ENCODE data around the gene PPP1R14D.

Gene PPP1R14D

GRCh38 chr15:40850576-40851112, 22.1 kb upstream of the PPP1R14D start:
- no peak for DNase-seq

DNA sequence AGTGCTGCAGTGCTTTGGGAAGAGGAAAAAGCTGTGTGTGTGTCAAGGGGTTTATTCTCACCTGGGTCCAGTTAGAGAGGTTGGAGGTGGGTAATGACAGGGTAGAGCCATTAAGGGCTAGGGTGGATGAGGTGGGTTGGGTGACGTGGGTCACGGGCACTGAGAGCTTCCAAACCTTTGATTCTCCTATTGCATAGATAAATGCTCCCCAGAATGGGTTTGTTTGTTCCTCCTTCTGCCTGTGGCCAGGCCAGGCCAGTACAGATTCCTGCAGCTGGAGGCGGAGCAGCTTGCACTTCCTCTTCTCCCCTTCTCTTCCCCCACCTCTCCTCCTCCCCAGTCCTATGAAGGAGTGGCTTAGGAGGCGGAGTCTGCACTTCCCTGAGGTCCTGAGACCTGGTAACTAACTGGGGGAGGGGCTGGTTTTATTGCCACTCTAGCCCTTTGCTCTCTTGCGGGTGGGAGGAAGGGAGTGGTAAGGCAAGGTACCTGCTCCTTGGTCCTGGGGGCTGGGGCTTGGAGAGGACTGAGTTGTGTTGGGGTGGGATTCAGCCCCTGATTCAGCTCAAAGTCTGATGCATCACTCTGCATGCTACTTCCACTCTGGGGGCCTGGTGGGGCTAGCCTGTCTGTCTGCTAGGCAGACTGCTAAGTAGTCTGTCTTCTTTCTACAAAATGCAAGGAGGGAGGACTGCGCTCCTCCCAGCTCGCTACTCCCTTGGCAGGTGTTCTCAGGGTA, 18.9 kb upstream of the PPP1R14D start:
- peak; percentile 52 for DNase-seq

DNA sequence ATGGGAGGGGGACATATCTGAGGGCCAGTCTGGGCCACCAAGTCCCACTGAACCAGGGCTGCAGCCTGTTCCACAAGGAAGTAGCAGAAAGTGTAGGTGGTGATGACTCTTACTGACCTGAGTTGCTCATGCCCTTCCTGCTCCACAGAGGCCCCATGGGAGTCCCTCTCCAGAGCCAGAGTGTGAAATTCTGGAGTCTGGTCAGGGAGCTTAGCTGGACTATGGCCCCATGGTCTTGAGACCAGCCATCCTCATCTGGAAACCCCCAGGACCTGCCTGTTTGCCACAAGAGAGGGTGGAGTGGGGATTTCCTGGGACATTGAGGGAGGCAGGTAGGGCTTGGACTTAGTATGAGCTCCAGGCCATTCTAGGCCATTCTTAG, 18.3 kb upstream of the PPP1R14D start:
- no peak for DNase-seq

DNA sequence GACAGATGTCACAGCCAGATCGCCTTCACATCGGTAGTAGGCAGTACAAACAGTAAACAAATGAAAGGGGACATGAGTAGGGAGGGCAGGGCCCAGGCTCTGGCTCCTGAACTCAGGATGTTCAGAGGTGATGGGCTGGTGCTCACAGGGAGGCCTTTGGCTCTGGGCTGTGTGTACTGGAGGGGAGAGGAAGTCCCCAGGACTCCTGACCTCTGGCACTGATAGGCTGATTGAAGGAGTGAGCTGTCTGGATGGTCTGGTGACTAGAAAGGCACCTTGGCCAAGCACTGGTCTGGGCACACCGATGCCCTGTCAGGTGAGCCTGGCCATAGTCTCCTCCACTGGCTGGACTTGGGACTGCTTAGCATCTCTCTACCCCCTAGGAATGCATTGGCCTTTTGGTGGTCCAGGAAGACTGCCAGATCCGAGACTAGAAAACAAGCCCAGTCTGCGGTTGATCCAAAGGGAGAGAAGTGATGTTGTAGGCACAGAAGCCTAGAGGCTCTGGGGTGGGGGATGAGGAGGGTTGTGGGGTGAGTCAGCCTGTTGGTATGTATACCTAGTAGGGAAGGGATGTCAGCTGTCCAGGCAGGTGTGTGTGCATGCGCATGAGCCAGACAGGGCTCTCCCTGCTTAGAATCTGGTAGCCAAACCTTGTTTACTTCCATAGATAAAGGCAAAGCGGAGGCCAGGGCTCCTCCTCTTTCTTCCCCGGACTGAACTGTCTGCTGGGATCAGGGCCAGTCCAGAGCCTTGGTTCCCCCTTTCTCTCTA, 17.2 kb upstream of the PPP1R14D start:
- DNase-seq, result peak; percentile 72

GRCh38 chr15:40845036-40845435, 16.5 kb upstream of the PPP1R14D start:
- DNase-seq, result no peak

DNA sequence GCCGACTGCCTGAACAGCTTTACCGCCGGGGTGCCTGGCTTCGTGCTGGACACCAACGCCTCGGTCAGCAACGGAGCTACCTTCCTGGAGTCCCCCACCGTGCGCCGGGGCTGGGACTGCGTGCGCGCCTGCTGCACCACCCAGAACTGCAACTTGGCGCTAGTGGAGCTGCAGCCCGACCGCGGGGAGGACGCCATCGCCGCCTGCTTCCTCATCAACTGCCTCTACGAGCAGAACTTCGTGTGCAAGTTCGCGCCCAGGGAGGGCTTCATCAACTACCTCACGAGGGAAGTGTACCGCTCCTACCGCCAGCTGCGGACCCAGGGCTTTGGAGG, 16.2 kb upstream of the PPP1R14D start:
- DNase-seq, result no peak

DNA sequence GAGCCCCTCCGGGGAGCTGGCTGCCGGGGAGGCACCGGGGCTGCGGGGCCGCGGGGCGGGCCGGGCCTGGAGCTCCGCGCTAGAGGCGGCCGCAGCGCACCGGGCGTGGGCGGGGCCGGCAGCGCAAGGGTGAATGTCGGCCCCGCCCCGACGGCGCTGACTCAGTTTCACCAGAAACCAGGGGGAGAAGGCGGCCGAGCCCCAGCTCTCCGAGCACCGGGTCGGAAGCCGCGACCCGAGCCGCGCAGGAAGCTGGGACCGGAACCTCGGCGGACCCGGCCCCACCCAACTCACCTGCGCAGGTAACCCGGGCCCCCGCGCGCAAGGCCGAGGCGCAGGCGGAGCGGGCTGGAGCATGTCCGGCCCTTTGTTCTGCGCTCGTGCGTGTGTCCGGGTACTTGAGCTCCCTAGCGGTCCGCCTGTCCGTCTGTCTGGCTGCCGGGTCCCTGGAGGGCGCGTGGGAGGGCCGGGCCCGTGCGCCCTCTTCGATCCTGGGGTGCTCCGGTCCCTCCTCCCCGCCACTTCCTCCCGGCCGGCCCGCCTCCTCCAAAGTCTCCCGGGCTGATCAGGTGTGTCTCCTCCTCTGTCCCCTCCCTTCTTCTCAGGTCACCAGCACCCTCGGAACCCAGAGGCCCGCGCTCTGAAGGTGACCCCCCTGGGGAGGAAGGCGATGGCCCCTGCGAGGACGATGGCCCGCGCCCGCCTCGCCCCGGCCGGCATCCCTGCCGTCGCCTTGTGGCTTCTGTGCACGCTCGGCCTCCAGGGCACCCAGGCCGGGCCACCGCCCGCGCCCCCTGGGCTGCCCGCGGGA, 15.6 kb upstream of the PPP1R14D start, which contains the start of gene SPINT1:
Gene SPINT1, plus strand, starts transcription at position 164 of the 811 bp plus-strand sequence. Its CDS starts 507 bp downstream, at position 671.
- DNase-seq, result no peak

DNA sequence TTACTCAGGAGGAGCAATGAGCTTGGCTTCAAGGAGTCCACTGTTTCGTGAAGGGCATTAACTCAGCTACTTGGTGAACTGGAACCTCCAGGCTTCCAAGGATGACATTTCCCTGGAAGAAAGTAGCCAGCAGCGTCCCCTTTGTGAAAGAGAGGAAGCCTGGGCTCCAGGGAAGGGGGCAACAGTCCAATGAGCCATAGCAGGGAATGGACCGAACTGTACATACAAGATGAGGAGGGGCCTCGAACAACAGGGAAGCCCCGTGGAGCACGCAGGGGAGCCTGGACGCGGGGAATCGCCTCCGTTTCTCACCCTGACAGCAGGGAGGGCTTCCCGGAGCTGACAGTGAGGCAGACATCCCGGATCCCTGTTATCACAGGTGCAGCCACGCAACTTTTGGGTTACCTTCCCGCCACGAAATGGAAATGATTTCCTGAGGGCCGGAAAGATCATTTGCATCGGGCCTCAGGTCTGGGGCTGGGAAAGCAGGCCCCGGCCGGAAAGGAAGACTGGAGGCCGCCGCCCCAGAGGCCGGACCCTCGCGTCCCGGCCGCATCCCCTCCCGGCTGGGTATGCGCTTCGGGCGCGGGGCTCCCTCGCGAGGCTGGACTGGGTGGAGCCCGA, 14.9 kb upstream of the PPP1R14D start:
- DNase-seq, result no peak

DNA sequence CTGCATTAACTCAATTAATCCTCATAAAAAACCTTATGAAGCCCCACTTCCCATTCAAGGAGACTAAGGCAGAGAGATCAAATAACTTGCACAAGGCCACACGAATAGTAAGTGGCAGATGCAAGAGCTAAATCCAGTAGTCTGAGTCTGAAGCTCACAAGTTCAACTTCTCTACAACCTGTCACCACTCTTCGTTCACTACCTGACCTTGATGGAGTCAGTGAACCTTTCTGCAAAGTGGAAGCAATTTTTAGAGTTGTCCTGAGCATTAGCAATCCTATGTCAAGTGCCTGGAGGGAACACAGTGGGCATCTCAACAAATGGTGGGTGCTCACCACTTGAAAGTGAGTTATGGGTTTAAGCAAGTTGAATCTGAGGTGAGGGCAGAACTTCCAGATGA, 13.2 kb upstream of the PPP1R14D start:
- DNase-seq, result no peak

- DNase-seq, result no peak
Observed at GRCh38 chr15:40838756-40839155, 10.2 kb upstream of the PPP1R14D start.

DNA sequence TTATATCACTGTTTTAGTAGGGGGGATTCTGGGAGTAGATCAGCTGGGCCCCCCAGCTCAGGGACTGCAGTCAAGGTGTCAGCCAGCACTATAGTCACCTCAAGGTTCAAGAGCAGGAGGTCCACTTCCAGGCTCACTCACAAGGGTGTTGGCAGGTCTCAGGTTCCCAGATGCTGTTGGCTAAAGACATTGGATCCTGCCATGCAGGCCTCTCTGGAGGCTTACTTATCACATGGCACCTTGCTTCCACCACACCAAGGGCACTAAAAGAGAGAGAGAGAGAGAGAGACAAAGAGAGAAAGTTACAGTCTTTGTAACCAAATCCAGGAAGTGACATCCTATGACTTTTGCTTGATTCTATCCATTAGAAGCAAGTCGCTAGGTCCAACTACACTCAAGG, 7.5 kb upstream of the PPP1R14D start:
- DNase-seq, result no peak

GRCh38 chr15:40832903-40833302, 4.4 kb upstream of the PPP1R14D start:
- no peak for DNase-seq

GRCh38 chr15:40831861-40832260, 3.4 kb upstream of the PPP1R14D start:
- DNase-seq, result no peak

GRCh38 chr15:40830884-40831283, 2.4 kb upstream of the PPP1R14D start:
- DNase-seq, result no peak

DNA sequence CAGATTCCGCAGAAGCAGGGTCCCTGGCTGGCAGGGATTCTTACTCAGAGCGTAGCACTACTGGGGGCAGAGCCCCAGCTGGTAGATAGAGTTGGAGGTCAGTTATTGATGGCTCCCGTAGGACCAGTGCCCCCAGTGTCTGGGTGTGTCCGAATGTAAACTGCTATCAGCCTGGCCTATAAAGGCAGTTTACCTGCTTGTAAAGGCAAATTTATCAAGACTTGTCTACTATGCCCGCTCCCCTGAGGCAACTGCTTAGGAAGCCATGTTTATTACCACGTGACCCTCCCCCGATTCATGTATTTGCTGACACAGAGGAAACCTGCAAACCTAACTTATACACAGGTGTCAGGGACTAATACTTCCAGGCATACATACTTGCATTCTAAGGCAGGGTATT, 607 bp upstream of the PPP1R14D start:
- DNase-seq, result no peak

GRCh38 chr15:40826423-40827075, 2.0 kb downstream of the PPP1R14D start:
- DNase-seq, result no peak

GRCh38 chr15:40825661-40826422, 2.7 kb downstream of the PPP1R14D start:
- peak; percentile 20 for DNase-seq

- DNase-seq, result no peak
Observed at GRCh38 chr15:40823572-40824343, 4.8 kb downstream of the PPP1R14D start.

- no peak for DNase-seq
Observed at GRCh38 chr15:40821195-40821594, 7.3 kb downstream of the PPP1R14D start.

DNA sequence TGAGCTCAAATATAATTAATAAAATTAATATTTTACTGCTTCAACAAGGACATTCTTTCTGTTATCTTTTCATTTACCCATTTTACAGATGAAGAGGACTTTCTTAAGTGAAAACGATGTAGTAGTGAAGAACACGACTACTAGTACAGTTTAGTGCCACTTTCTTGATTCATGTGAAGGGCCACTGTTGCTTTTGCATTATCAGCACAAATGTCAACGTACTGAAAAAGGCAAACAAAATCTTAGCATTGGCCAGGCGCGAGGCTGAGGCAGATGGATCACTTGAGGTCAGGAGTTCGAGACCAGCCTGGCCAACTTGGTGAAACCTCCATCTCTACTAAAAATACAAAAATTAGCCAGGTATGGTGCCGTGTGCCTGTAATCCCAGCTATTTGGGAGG, 9.5 kb downstream of the PPP1R14D start:
- DNase-seq, result no peak

Measured in kidney glomerular epithelial cell (primary cell).